ENCODE measurements around the gene CD52. TPM values are rescaled to one million over a fixed set of nuclear protein-coding genes. Genes with fewer than 3 reads are reported as not detected.

Gene CD52
- total RNA-seq, 1 experiment from 2014 or later, result 2.8 TPM

- CTCF ChIA-PET, result interaction anchor here (1.1 to 2.5 kb wide), 4 partner anchors 10 to 38 kb away, joined by 4 to 6 read pairs (median 4); no protein-coding TSS in a partner anchor
- no peak for TF ChIP-seq SOX15 (CRISPR knock-in tag; IDR thresholded peaks at IDR 0.05)
- TF ChIP-seq GRHL2 (CRISPR knock-in tag; IDR thresholded peaks at IDR 0.05; ENCODE audit: insufficient replicate concordance, severe bottlenecking), result no peak
- no peak for TF ChIP-seq EMX1 (CRISPR knock-in tag; IDR thresholded peaks at IDR 0.05)
- no peak for TF ChIP-seq TCF7 (CRISPR knock-in tag; IDR thresholded peaks at IDR 0.05; ENCODE audit: low read depth)
- TF ChIP-seq FOXJ3 (CRISPR knock-in tag; IDR thresholded peaks at IDR 0.05; ENCODE audit: borderline replicate concordance), result no peak
- TF ChIP-seq, protein P1, sequence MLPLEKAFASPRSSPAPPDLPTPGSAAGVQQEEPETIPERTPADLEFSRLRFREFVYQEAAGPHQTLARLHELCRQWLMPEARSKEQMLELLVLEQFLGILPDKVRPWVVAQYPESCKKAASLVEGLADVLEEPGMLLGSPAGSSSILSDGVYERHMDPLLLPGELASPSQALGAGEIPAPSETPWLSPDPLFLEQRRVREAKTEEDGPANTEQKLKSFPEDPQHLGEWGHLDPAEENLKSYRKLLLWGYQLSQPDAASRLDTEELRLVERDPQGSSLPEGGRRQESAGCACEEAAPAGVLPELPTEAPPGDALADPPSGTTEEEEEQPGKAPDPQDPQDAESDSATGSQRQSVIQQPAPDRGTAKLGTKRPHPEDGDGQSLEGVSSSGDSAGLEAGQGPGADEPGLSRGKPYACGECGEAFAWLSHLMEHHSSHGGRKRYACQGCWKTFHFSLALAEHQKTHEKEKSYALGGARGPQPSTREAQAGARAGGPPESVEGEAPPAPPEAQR (CRISPR knock-in tag; IDR thresholded peaks at IDR 0.05), result no peak
- no peak for TF ChIP-seq NFATC4 (CRISPR knock-in tag; IDR thresholded peaks at IDR 0.05)
- no peak for TF ChIP-seq ZNF671 (CRISPR knock-in tag; IDR thresholded peaks at IDR 0.05)
- TF ChIP-seq, protein P2, sequence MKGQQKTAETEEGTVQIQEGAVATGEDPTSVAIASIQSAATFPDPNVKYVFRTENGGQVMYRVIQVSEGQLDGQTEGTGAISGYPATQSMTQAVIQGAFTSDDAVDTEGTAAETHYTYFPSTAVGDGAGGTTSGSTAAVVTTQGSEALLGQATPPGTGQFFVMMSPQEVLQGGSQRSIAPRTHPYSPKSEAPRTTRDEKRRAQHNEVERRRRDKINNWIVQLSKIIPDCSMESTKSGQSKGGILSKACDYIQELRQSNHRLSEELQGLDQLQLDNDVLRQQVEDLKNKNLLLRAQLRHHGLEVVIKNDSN (CRISPR knock-in tag; IDR thresholded peaks at IDR 0.05), result no peak
- no peak for TF ChIP-seq ZNF121 (CRISPR knock-in tag; IDR thresholded peaks at IDR 0.05)
- TF ChIP-seq CREB1 (CRISPR knock-in tag; IDR thresholded peaks at IDR 0.05), result no peak
- TF ChIP-seq ZNF219 (CRISPR knock-in tag; IDR thresholded peaks at IDR 0.05; ENCODE audit: borderline replicate concordance), result no peak
- TF ChIP-seq NR2C2 (CRISPR knock-in tag; IDR thresholded peaks at IDR 0.05), result no peak
- no peak for TF ChIP-seq ATF2 (CRISPR knock-in tag; IDR thresholded peaks at IDR 0.05; ENCODE audit: borderline replicate concordance, low read depth)
- TF ChIP-seq ESRRA (CRISPR knock-in tag; IDR thresholded peaks at IDR 0.05; ENCODE audit: borderline replicate concordance), result no peak
- no peak for TF ChIP-seq E2F4 (CRISPR knock-in tag; IDR thresholded peaks at IDR 0.05; ENCODE audit: borderline replicate concordance, low read depth)
- no peak for TF ChIP-seq ZNF138 (CRISPR knock-in tag; conservative IDR thresholded peaks at IDR 0.05)
- TF ChIP-seq, protein P3, sequence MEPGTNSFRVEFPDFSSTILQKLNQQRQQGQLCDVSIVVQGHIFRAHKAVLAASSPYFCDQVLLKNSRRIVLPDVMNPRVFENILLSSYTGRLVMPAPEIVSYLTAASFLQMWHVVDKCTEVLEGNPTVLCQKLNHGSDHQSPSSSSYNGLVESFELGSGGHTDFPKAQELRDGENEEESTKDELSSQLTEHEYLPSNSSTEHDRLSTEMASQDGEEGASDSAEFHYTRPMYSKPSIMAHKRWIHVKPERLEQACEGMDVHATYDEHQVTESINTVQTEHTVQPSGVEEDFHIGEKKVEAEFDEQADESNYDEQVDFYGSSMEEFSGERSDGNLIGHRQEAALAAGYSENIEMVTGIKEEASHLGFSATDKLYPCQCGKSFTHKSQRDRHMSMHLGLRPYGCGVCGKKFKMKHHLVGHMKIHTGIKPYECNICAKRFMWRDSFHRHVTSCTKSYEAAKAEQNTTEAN (CRISPR knock-in tag; IDR thresholded peaks at IDR 0.05), result no peak
- no peaks in the 10 kb centered on the region for H3K36me3 Mint-ChIP-seq
- H3K4me3 Mint-ChIP-seq, result no peak overlapping the region
- DNase-seq (ENCODE audit: low spot score) (no peak), ATAC-seq (no peak)
- no peaks in the 10 kb centered on the region for H3K27me3 Mint-ChIP-seq (ENCODE audit: low read depth)
- POLR2A ChIA-PET, result no interaction called here
- peaks cover 42% of the 10 kb centered on the region for H3K4me1 Mint-ChIP-seq
- H3K27ac Mint-ChIP-seq, result no peak overlapping the region
- H3K9me3 Mint-ChIP-seq, result no peaks in the 10 kb centered on the region
Observed at GRCh38 chr1:26353210-26353859, 35.6 kb downstream of the CD52 start.

DNA sequence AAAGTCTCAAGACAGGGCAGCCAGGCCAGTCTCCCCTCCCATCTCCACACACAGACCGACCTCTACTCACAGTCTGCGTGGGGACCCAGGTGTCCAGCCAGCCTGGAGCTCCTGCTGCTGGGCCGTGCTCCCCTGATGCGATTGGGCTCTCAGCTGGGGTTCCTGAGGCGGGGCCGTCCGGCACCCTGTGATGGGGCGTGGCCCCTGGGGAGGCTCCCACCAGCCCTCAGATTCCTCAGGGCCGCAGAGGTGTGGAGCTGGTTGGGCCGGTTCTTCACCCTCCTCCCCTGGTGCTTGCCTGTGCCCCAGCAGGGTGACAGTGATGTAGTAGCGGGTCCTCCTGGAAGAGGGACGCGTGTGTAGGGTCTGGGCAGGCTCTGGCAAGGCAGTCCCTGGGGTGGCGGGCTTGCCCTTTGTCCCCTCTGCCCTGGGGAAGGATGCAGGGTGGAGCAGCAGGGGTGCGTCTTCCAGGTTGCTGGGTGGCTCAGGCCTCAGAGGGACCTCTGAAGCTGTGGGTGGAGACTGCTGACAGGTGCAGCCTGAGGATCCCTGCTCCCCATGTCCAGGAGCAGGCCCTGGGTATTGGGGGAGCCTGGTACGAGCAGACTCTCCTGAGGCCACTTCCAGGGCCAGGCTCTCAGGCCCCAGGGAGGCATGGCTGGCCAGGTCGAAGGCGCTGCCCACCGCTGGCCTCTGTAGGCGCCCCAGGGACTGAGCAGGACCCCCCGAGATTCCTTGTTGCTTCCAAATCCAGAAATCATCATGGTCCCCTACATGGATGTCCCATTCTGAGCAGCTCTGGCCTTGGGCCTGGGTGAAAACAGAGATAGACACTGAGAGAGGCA, 36.4 kb downstream of the CD52 start, which contains the start of gene CRYBG2:
CRYBG2 (minus strand) TSS at position 155 of the 845 bp plus-strand sequence. CDS start 7,473 bp downstream, outside the sequence.
- Mint-ChIP-seq H3K27ac (no peak within 1 kb of the TSS), H3K9me3 (no peaks in the 10 kb centered on the region), H3K4me1 (peaks cover 51% of the 10 kb centered on the region), H3K27me3 (ENCODE audit: low read depth) (peaks cover 3% of the 10 kb centered on the region; the same call in 1 of the 2 replicates), H3K4me3 (no peak within 1 kb of the TSS), H3K36me3 (no peaks in the 10 kb centered on the region)
- ChIA-PET CTCF (interaction anchor here (1.1 to 2.5 kb wide), 6 partner anchors 9 to 69 kb away, joined by 3 to 6 read pairs (median 4); no protein-coding TSS in a partner anchor), POLR2A (no interaction called here)
- no peak for ATAC-seq
- no peak for DNase-seq (ENCODE audit: low spot score)
- peak; percentile 5; the same call in 1 of the 2 replicates for TF ChIP-seq ZNF423 (CRISPR knock-in tag; IDR thresholded peaks at IDR 0.05)
- TF ChIP-seq, protein P4, sequence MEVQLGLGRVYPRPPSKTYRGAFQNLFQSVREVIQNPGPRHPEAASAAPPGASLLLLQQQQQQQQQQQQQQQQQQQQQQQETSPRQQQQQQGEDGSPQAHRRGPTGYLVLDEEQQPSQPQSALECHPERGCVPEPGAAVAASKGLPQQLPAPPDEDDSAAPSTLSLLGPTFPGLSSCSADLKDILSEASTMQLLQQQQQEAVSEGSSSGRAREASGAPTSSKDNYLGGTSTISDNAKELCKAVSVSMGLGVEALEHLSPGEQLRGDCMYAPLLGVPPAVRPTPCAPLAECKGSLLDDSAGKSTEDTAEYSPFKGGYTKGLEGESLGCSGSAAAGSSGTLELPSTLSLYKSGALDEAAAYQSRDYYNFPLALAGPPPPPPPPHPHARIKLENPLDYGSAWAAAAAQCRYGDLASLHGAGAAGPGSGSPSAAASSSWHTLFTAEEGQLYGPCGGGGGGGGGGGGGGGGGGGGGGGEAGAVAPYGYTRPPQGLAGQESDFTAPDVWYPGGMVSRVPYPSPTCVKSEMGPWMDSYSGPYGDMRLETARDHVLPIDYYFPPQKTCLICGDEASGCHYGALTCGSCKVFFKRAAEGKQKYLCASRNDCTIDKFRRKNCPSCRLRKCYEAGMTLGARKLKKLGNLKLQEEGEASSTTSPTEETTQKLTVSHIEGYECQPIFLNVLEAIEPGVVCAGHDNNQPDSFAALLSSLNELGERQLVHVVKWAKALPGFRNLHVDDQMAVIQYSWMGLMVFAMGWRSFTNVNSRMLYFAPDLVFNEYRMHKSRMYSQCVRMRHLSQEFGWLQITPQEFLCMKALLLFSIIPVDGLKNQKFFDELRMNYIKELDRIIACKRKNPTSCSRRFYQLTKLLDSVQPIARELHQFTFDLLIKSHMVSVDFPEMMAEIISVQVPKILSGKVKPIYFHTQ (CRISPR knock-in tag; IDR thresholded peaks at IDR 0.05), result no peak
- TF ChIP-seq, protein P5, sequence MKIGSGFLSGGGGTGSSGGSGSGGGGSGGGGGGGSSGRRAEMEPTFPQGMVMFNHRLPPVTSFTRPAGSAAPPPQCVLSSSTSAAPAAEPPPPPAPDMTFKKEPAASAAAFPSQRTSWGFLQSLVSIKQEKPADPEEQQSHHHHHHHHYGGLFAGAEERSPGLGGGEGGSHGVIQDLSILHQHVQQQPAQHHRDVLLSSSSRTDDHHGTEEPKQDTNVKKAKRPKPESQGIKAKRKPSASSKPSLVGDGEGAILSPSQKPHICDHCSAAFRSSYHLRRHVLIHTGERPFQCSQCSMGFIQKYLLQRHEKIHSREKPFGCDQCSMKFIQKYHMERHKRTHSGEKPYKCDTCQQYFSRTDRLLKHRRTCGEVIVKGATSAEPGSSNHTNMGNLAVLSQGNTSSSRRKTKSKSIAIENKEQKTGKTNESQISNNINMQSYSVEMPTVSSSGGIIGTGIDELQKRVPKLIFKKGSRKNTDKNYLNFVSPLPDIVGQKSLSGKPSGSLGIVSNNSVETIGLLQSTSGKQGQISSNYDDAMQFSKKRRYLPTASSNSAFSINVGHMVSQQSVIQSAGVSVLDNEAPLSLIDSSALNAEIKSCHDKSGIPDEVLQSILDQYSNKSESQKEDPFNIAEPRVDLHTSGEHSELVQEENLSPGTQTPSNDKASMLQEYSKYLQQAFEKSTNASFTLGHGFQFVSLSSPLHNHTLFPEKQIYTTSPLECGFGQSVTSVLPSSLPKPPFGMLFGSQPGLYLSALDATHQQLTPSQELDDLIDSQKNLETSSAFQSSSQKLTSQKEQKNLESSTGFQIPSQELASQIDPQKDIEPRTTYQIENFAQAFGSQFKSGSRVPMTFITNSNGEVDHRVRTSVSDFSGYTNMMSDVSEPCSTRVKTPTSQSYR (CRISPR knock-in tag; IDR thresholded peaks at IDR 0.05), result no peak
- TF ChIP-seq OVOL2 (CRISPR knock-in tag; IDR thresholded peaks at IDR 0.05; ENCODE audit: borderline replicate concordance), result no peak

Data from WTC11 (cell line).